Measurements from ENCODE around the gene RPL3. TPM values are rescaled to one million over a fixed set of nuclear protein-coding genes. Genes with fewer than 3 reads are reported as not detected.

The RPL3 gene
- total RNA-seq, 1 experiment from 2014 or later, result 3,475 TPM

- CTCF ChIA-PET, result interaction anchor here (0.7 kb wide), 1 partner anchor 251 kb away, joined by 3 read pairs; no protein-coding TSS in a partner anchor
- DNase-seq (ENCODE audit: unreplicated experiment), result peak; percentile 48
- H3K9me3 Mint-ChIP-seq (ENCODE audit: unreplicated experiment), result no peaks in the 10 kb centered on the region
- no peak overlapping the region for H3K27ac Mint-ChIP-seq (ENCODE audit: low read depth, unreplicated experiment)
- H3K36me3 Mint-ChIP-seq (ENCODE audit: insufficient read depth, unreplicated experiment), result no peaks in the 10 kb centered on the region
- H3K27me3 Mint-ChIP-seq (ENCODE audit: insufficient read depth, unreplicated experiment), result no peaks in the 10 kb centered on the region
- no TSS peak for BruUV-seq (replicated peaks)
- intact Hi-C loops (cut with micrococcal nuclease), result no loop called here
- no peak overlapping the region for H3K4me3 Mint-ChIP-seq (ENCODE audit: unreplicated experiment)
- TF ChIP-seq CTCF (IDR thresholded peaks at IDR 0.05; ENCODE audit: unreplicated experiment), result no peak
- peaks cover 7% of the 10 kb centered on the region for H3K4me1 Mint-ChIP-seq (ENCODE audit: insufficient read depth, unreplicated experiment)
- POLR2A ChIA-PET, result no interaction called here
These were observed 41.4 kb downstream of the RPL3 start for GRCh38 chr22:39278040-39278439.

- peak; percentile 50 for DNase-seq (ENCODE audit: unreplicated experiment)
- intact Hi-C loops (cut with micrococcal nuclease), result no loop called here
- no TSS peak for BruUV-seq (replicated peaks)
- no peak overlapping the region for H3K4me3 Mint-ChIP-seq (ENCODE audit: unreplicated experiment)
- H3K9me3 Mint-ChIP-seq (ENCODE audit: unreplicated experiment), result no peaks in the 10 kb centered on the region
- peaks cover 7% of the 10 kb centered on the region for H3K4me1 Mint-ChIP-seq (ENCODE audit: insufficient read depth, unreplicated experiment)
- ChIA-PET POLR2A (no interaction called here), CTCF (interaction anchor here (1.0 kb wide), 1 partner anchor 107 kb away, joined by 3 read pairs; no protein-coding TSS in a partner anchor)
- no peak for TF ChIP-seq CTCF (IDR thresholded peaks at IDR 0.05; ENCODE audit: unreplicated experiment)
- H3K27ac Mint-ChIP-seq (ENCODE audit: low read depth, unreplicated experiment), result peak overlapping the region; percentile 6
- no peaks in the 10 kb centered on the region for H3K27me3 Mint-ChIP-seq (ENCODE audit: insufficient read depth, unreplicated experiment)
- no peaks in the 10 kb centered on the region for H3K36me3 Mint-ChIP-seq (ENCODE audit: insufficient read depth, unreplicated experiment)
These were observed 42.2 kb downstream of the RPL3 start for GRCh38 chr22:39277142-39277607.

GRCh38 chr22:39276440-39277141, 42.8 kb downstream of the RPL3 start:
- Mint-ChIP-seq H3K4me1 (ENCODE audit: insufficient read depth, unreplicated experiment) (peaks cover 7% of the 10 kb centered on the region), H3K9me3 (ENCODE audit: unreplicated experiment) (no peaks in the 10 kb centered on the region), H3K4me3 (ENCODE audit: unreplicated experiment) (no peak overlapping the region), H3K27me3 (ENCODE audit: insufficient read depth, unreplicated experiment) (no peaks in the 10 kb centered on the region), H3K27ac (ENCODE audit: low read depth, unreplicated experiment) (no peak overlapping the region), H3K36me3 (ENCODE audit: insufficient read depth, unreplicated experiment) (no peaks in the 10 kb centered on the region)
- CTCF ChIA-PET, result interaction anchor here (1.0 kb wide), 1 partner anchor 107 kb away, joined by 3 read pairs; no protein-coding TSS in a partner anchor
- POLR2A ChIA-PET, result no interaction called here
- no peak for TF ChIP-seq CTCF (IDR thresholded peaks at IDR 0.05; ENCODE audit: unreplicated experiment)
- no TSS peak for BruUV-seq (replicated peaks)
- no peak for DNase-seq (ENCODE audit: unreplicated experiment)
- intact Hi-C loops (cut with micrococcal nuclease), result no loop called here

GRCh38 chr22:39275814-39276439, 43.5 kb downstream of the RPL3 start:
- CTCF ChIA-PET, result no interaction called here
- DNase-seq (ENCODE audit: unreplicated experiment), result no peak
- intact Hi-C loops (cut with micrococcal nuclease), result no loop called here
- POLR2A ChIA-PET, result no interaction called here
- no peaks in the 10 kb centered on the region for H3K27me3 Mint-ChIP-seq (ENCODE audit: insufficient read depth, unreplicated experiment)
- H3K36me3 Mint-ChIP-seq (ENCODE audit: insufficient read depth, unreplicated experiment), result no peaks in the 10 kb centered on the region
- H3K4me1 Mint-ChIP-seq (ENCODE audit: insufficient read depth, unreplicated experiment), result peaks cover 7% of the 10 kb centered on the region
- H3K27ac Mint-ChIP-seq (ENCODE audit: low read depth, unreplicated experiment), result no peak overlapping the region
- TF ChIP-seq CTCF (IDR thresholded peaks at IDR 0.05; ENCODE audit: unreplicated experiment), result no peak
- no peaks in the 10 kb centered on the region for H3K9me3 Mint-ChIP-seq (ENCODE audit: unreplicated experiment)
- H3K4me3 Mint-ChIP-seq (ENCODE audit: unreplicated experiment), result no peak overlapping the region
- no TSS peak for BruUV-seq (replicated peaks)

All from MCF 10A (cell line).